GM19240 (cell line): ENCODE measurements around the gene GUCY2D.

Experiments used
- DNase-seq: peaks from one replicate; pipeline ENCODE4 v3.0.0; 2011; ENCODE audit warnings: low spot score; ENCODE audit not compliant: insufficient read length

GUCY2D gene

GRCh38 chr17:8063761-8064534, 61.5 kb downstream of the GUCY2D start:
- no peak for DNase-seq

- no peak for DNase-seq
Observed at GRCh38 chr17:8064561-8065019, 62.2 kb downstream of the GUCY2D start.

DNA sequence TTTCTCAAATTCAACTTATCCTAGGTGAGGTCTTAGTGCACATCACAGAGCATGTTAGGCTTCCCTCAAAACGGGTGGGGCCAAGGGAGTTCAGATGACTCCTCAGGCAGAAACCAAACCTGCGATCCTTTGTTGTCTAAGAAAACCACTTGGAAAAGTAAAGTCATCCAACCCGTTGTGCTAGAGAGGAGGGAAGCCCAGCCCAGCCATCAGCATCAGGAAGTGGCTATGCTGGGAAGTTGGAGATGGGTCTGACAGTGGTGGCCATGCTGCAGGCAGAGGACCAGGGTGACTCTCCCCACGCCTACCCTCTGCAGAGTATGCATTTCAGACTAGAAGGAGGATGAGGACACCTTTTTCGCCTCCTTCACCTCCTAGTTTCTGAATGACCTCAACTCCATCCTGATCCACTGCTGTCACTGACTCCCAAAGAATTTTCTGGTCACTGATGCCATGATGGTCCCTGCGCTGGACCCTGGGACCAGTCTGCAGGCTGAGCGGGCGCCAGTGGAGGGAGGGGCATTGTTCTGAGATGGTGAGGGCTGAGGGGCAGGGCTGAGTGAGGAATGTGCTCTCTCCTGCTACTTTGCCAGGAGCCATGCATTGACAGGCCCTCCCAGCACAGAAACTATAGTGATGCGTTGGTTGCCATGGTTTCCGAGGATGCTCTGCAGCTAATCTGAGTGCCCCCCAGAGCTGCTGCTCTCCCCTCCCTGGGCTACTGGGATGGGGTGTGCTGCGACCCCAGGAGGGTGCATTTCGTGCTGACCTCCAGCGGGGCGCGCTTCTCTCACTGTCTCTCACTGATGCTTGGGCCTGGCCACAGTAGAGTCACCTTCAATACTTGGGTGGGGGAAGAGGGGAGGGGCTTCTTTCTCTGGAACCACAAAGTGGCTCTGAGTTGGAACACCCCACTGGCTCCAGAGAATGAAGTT, 64.7 kb downstream of the GUCY2D start:
- no peak for DNase-seq

DNA sequence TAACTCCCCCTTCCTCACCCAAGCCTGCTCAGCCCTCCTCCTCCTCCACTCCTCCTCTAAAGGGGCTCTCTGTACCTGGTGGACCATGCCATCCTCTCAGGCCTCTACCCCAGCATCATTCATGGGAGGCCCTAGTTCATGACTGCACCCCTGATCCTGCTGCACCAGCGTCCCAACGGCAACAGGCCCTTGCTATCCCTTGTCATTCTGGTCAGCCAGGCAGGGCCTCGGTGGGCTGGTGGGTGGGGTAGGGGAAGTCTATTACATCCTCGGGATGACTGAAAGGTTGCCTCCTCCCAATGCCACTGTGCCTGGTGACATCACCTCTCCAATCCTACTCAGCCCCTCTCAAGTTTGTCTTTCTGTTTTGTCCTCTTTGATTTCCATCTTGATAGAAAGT, 65.4 kb downstream of the GUCY2D start:
- no peak for DNase-seq

- no peak for DNase-seq
Observed at GRCh38 chr17:8068736-8069586, 66.5 kb downstream of the GUCY2D start.

- DNase-seq, result no peak
Observed at GRCh38 chr17:8069587-8069860, 67.1 kb downstream of the GUCY2D start.
